ENCODE results near the gene CPA3. TPM values are rescaled to one million over a fixed set of nuclear protein-coding genes. Genes with fewer than 3 reads are reported as not detected.
A peak's percentile ranks its signal among the peaks of the same experiment; 100 is the strongest.

CPA3 gene
- total and polyA plus RNA-seq, 4 donors: 2.2 to 37.4 (median 2.5) TPM

GRCh38 chr3:148938936-148939335 is 73.8 kb downstream of the CPA3 start:
- Histone ChIP-seq H3K4me1 (ENCODE audit: control insufficient read depth in 5 of 5, insufficient read depth in 5 of 5, low read length in 5 of 5) (peaks cover 0 to 9% (median 0%) of the 10 kb centered on the region in 5 donors), H3K27me3 (ENCODE audit: control insufficient read depth in 3 of 3, insufficient read depth in 3 of 3, low read length in 2 of 3) (no peaks in the 10 kb centered on the region), H3K9ac (ENCODE audit: insufficient read depth in 1 of 2, low read length in 2 of 2) (no peak overlapping the region), H3K36me3 (ENCODE audit: control insufficient read depth in 4 of 4, insufficient read depth in 4 of 4, low read length in 4 of 4) (no peaks in the 10 kb centered on the region), H3K9me3 (ENCODE audit: control insufficient read depth in 4 of 4, insufficient read depth in 3 of 4, low read length in 3 of 4) (no peaks in the 10 kb centered on the region), H3K4me3 (no peak overlapping the region), H3K27ac (ENCODE audit: low read depth in 1 of 2, low read length in 1 of 2) (no peak overlapping the region)
- DNase-seq: no peak
- WGBS, 2 donors: 84 to 90% methylated on average over 7 of the region's 7 CpGs
- TF ChIP-seq CTCF (IDR thresholded peaks at IDR 0.05; ENCODE audit: control extremely low read depth, extremely low read depth): no peak
- ATAC-seq (ENCODE audit: insufficient read depth, low FRiP score): no peak

- H3K9ac ChIP-seq (ENCODE audit: insufficient read depth in 1 of 2, low read length in 2 of 2): no peak overlapping the region
- ATAC-seq (ENCODE audit: insufficient read depth, low FRiP score) (no peak), DNase-seq (no peak)
- H3K9me3 ChIP-seq (ENCODE audit: control insufficient read depth in 4 of 4, insufficient read depth in 3 of 4, low read length in 3 of 4): no peaks in the 10 kb centered on the region
- H3K4me1 ChIP-seq (ENCODE audit: control insufficient read depth in 5 of 5, insufficient read depth in 5 of 5, low read length in 5 of 5): peaks cover 0 to 9% (median 0%) of the 10 kb centered on the region in 5 donors
- H3K36me3 ChIP-seq (ENCODE audit: control insufficient read depth in 4 of 4, insufficient read depth in 4 of 4, low read length in 4 of 4): no peaks in the 10 kb centered on the region
- H3K4me3 ChIP-seq: no peak overlapping the region
- no peak overlapping the region for H3K27ac ChIP-seq (ENCODE audit: low read depth in 1 of 2, low read length in 1 of 2)
- TF ChIP-seq CTCF (IDR thresholded peaks at IDR 0.05; ENCODE audit: control extremely low read depth, extremely low read depth): no peak
- WGBS, 2 donors: 73 to 85% methylated on average over 3 of the region's 3 CpGs
- no peaks in the 10 kb centered on the region for H3K27me3 ChIP-seq (ENCODE audit: control insufficient read depth in 3 of 3, insufficient read depth in 3 of 3, low read length in 2 of 3)
Measured at GRCh38 chr3:148940983-148941382, 75.9 kb downstream of the CPA3 start.

GRCh38 chr3:148943506-148944205 is 78.6 kb downstream of the CPA3 start:
- TF ChIP-seq CTCF (IDR thresholded peaks at IDR 0.05; ENCODE audit: control extremely low read depth, extremely low read depth): peak; percentile 31
- peak in 2 of 3 donors; percentile 70 to 78 for DNase-seq
- H3K4me3 ChIP-seq: no peak overlapping the region
- H3K36me3 ChIP-seq (ENCODE audit: control insufficient read depth in 4 of 4, insufficient read depth in 4 of 4, low read length in 4 of 4): no peaks in the 10 kb centered on the region
- ATAC-seq (ENCODE audit: insufficient read depth, low FRiP score): peak; percentile 77
- no peaks in the 10 kb centered on the region for H3K9me3 ChIP-seq (ENCODE audit: control insufficient read depth in 4 of 4, insufficient read depth in 3 of 4, low read length in 3 of 4)
- H3K4me1 ChIP-seq (ENCODE audit: control insufficient read depth in 5 of 5, insufficient read depth in 5 of 5, low read length in 5 of 5): peaks cover 0 to 9% (median 0%) of the 10 kb centered on the region in 5 donors
- WGBS, 2 donors: 37 to 39% methylated on average over 2 of the region's 2 CpGs
- H3K9ac ChIP-seq (ENCODE audit: insufficient read depth in 1 of 2, low read length in 2 of 2): no peak overlapping the region
- H3K27me3 ChIP-seq (ENCODE audit: control insufficient read depth in 3 of 3, insufficient read depth in 3 of 3, low read length in 2 of 3): no peaks in the 10 kb centered on the region
- H3K27ac ChIP-seq (ENCODE audit: low read depth in 1 of 2, low read length in 1 of 2): no peak overlapping the region

All from lung (tissue), 12 donors.